ENCODE results near the gene ZNF558. TPM values are rescaled to one million over a fixed set of nuclear protein-coding genes. Genes with fewer than 3 reads are reported as not detected.

ZNF558 gene
- total RNA-seq, 1 experiment from 2014 or later: 12.3 TPM

Other genes with a start within 250 kb of the ZNF558 start
- 0.76 TPM in 1 of 2 replicates, not detected in the other for gene ADAMTS10, start 221.6 kb downstream of the ZNF558 start, total RNA-seq (2022)
- not detected in 2 replicates for gene NFILZ, start 201.7 kb downstream of the ZNF558 start, total RNA-seq (2022)
- gene ACTL9, start 133.5 kb downstream of the ZNF558 start, total RNA-seq (2022): not detected in 2 replicates
- not detected in 2 replicates for gene OR2Z1, start 110.7 kb downstream of the ZNF558 start, total RNA-seq (2022)
- not detected in 2 replicates for gene MBD3L1, start 73 bp upstream of the ZNF558 start, total RNA-seq (2022)
- gene MUC16, start 178.1 kb upstream of the ZNF558 start, total RNA-seq (2022): 0.15 and 0.17 TPM in 2 replicates

All from Calu3 (cell line).